Naive thymus-derived CD4-positive, alpha-beta T cell (primary cell): ENCODE results near the gene PRKACA. TPM values are rescaled to one million over a fixed set of nuclear protein-coding genes. Genes with fewer than 3 reads are reported as not detected.

Source experiments
- ATAC-seq: fragments of 150-1000 bp; cut with Tn5 transposase; 2 replicates; pipeline ENCODE4 v1.10.0; 2021; ENCODE audit warnings: mild to moderate bottlenecking, moderate library complexity
- CTCF ChIA-PET: fragments of 350-600 bp; sonication (Branson Sonifier 250); formaldehyde crosslinking; loops from one replicate; lab custom pipeline; 2021; ENCODE audit warnings: antibody characterized with exemption; lab: Charles Lee
- POLR2A ChIA-PET: fragments of 350-600 bp; sonication (Branson Sonifier 250); formaldehyde crosslinking; loops from one replicate; lab custom pipeline; 2021; ENCODE audit warnings: antibody characterized with exemption, inconsistent platforms; lab: Charles Lee
- DNase-seq, 9 donors: peaks; one replicate each; pipeline versions ENCODE4 v3.0.0 to v3.0.0-alpha.2; 2020 to 2022; ENCODE audit warnings: mixed read lengths in 1 of 9
- H3K27ac ChIP-seq: one replicate; pipeline ENCODE4 v1.7.0; 2013; ENCODE audit warnings: mild to moderate bottlenecking, low read depth, low read length, moderate library complexity
- H3K27me3 ChIP-seq, 2 donors: one replicate each; pipeline ENCODE4 v1.7.0; 2013; ENCODE audit warnings: low read length in 2 of 2, mild to moderate bottlenecking in 2 of 2, moderate library complexity in 2 of 2; ENCODE audit not compliant: control insufficient read depth in 2 of 2, insufficient read depth in 2 of 2
- H3K36me3 ChIP-seq, 3 experiments: 1 replicate in 2 of 3; 2 replicates in 1 of 3; pipeline ENCODE4 v1.7.0; 2013; ENCODE audit warnings: low read length in 3 of 3, mild to moderate bottlenecking in 3 of 3, moderate library complexity in 1 of 3; ENCODE audit not compliant: insufficient read depth in 3 of 3, control insufficient read depth in 2 of 3
- H3K4me1 ChIP-seq, 2 donors: one replicate each; pipeline ENCODE4 v1.7.0; 2013; ENCODE audit warnings: low read length in 2 of 2, mild to moderate bottlenecking in 2 of 2, moderate library complexity in 1 of 2; ENCODE audit not compliant: control insufficient read depth in 2 of 2, insufficient read depth in 2 of 2
- H3K4me3 ChIP-seq: 2 replicates; pipeline ENCODE4 v1.7.0; 2013; ENCODE audit warnings: mild to moderate bottlenecking, low read length
- H3K9me3 ChIP-seq, 3 experiments: 1 replicate in 2 of 3; 2 replicates in 1 of 3; pipeline ENCODE4 v1.7.0; 2013; ENCODE audit warnings: low read length in 3 of 3; ENCODE audit not compliant: control insufficient read depth in 2 of 3
- H3K27ac Mint-ChIP-seq, 9 donors: one replicate each; pipeline ENCODE4 v1.8.0; 2020 to 2022; ENCODE audit warnings: mixed read lengths in 9 of 9, mild to moderate bottlenecking in 8 of 9, moderate library complexity in 5 of 9, inconsistent platforms in 2 of 9
- H3K27me3 Mint-ChIP-seq, 5 donors: one replicate each; pipeline ENCODE4 v1.8.0; 2021 to 2022; ENCODE audit warnings: mixed read lengths in 5 of 5, mild to moderate bottlenecking in 1 of 5
- H3K36me3 Mint-ChIP-seq, 5 donors: one replicate each; pipeline ENCODE4 v1.8.0; 2020 to 2022; ENCODE audit warnings: mixed read lengths in 5 of 5, mild to moderate bottlenecking in 3 of 5, inconsistent platforms in 1 of 5
- H3K4me1 Mint-ChIP-seq, 7 donors: one replicate each; pipeline ENCODE4 v1.8.0; 2020 to 2022; ENCODE audit warnings: mixed read lengths in 7 of 7, mild to moderate bottlenecking in 3 of 7, inconsistent platforms in 1 of 7
- H3K4me3 Mint-ChIP-seq, 10 donors: one replicate each; pipeline ENCODE4 v1.8.0; 2020 to 2022; ENCODE audit warnings: mild to moderate bottlenecking in 10 of 10, mixed read lengths in 10 of 10, moderate library complexity in 6 of 10, inconsistent platforms in 2 of 10
- H3K9me3 Mint-ChIP-seq, 11 donors: one replicate each; pipeline ENCODE4 v1.8.0; 2020 to 2022; ENCODE audit warnings: mixed read lengths in 11 of 11, mild to moderate bottlenecking in 4 of 11, inconsistent platforms in 1 of 11, moderate library complexity in 1 of 11
- intact Hi-C, 2 donors: fragments of 100-400 bp; cut with micrococcal nuclease; formaldehyde crosslinking; loops; one replicate each; pipeline ENCODE4 v1.15.1; 2023
- polyA plus RNA-seq, 2 donors: library from polyadenylated mRNA; unstranded; fragments of 300-500 nt; fragmentation: Illumina TruSeq; gene quantifications; one replicate each; pipeline ENCODE4 v1.2.3, GENCODE V29; 2021
- total RNA-seq, 6 experiments: library from RNA in 5 of 6; stranded (reverse) in 5 of 6; gene quantifications; 1 replicate in 5 of 6; 2 replicates in 1 of 6; pipeline ENCODE4 v1.2.3 and lab custom pipeline; 2021 to 2026

PRKACA gene
- total RNA-seq = 100 to 1,000 TPM in 1 of 5 experiments, 10 to 100 TPM in 4; 41.3 to 101 (median 63.1) TPM
- 1 to 10 TPM; 1.9 to 2.2 TPM for polyA plus RNA-seq
- total RNA-seq (lab: John Stamatoyannopoulos, UW) = 11.4 reads per million, percentile 38 among the genes with 10 or more reads in this experiment

DNA sequence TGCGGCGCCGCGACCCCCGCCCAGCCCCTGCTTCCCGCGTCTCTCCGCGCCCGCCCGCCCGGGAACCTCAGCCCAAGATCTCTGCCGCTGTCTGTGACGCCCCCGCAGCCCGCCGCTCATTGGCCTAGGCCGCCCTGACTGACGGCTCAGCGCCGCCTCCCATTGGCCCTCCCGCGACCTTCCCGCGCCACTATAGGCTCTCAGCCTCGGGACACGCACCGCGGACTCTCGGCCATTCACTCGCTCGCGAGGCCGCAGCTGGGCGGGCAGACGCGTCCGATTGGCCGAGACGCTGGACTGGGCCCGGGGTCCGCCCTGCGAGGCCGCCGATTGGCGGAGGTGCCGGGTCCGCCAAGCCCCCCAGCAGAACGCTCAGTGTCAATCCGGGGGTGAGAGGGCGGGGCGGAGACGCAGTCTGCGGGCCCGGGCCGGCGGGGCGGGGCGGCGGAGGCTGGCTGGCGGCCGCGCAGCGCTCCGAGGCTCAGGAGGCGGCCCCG, at the start of gene PRKACA:
Gene PRKACA (minus strand): TSS at position 95 of the 497 bp plus-strand sequence. CDS start 215 bp downstream, outside the sequence.
- peak; percentile 93 for ATAC-seq
- H3K4me1 Mint-ChIP-seq = peaks cover 20 to 56% (median 46%) of the 10 kb centered on the region in 7 donors
- intact Hi-C loops = loop anchor here (1.0 to 5.0 kb wide), 9 partner anchors 19 to 237 kb away; partner anchors contain the start of genes ASF1B (in 1 of the 2), DCAF15 (in 1 of the 2) and SAMD1 (in 1 of the 2)
- H3K27me3 Mint-ChIP-seq = no peaks in the 10 kb centered on the region
- Histone ChIP-seq H3K27me3 (no peaks in the 10 kb centered on the region), H3K9me3 (no peaks in the 10 kb centered on the region), H3K4me3 (peak within 1 kb of the TSS; percentile 67), H3K4me1 (peaks cover 15 to 46% of the 10 kb centered on the region in 2 donors), H3K36me3 (no peaks in the 10 kb centered on the region), H3K27ac (peak within 1 kb of the TSS; percentile 87)
- DNase-seq = peak; percentile 93 to 99 (median 98)
- peak within 1 kb of the TSS; percentile 92 to 98 (median 95) for H3K4me3 Mint-ChIP-seq
- H3K36me3 Mint-ChIP-seq = peaks cover 0 to 3% (median 0%) of the 10 kb centered on the region in 5 donors
- H3K27ac Mint-ChIP-seq = peak within 1 kb of the TSS; percentile 92 to 99 (median 97)
- CTCF ChIA-PET = no interaction called here
- peaks cover 0 to 2% (median 0%) of the 10 kb centered on the region in 11 donors for H3K9me3 Mint-ChIP-seq
- POLR2A ChIA-PET = interaction anchor here (0.6 to 2.4 kb wide), 8 partner anchors 11 to 117 kb away, joined by 3 to 11 read pairs (median 4); partner anchors contain the start of gene ASF1B

- H3K9me3 Mint-ChIP-seq = peaks cover 0 to 3% (median 0%) of the 10 kb centered on the region in 11 donors
- H3K27ac Mint-ChIP-seq = peak overlapping the region; percentile 77 to 97 (median 94)
Observed at GRCh38 chr19:14166999-14167575, 49.5 kb upstream of the PRKACA start.

GRCh38 chr19:14165990-14166830, 48.6 kb upstream of the PRKACA start:
- Histone ChIP-seq H3K4me1 (peaks cover 11 to 15% of the 10 kb centered on the region in 2 donors), H3K9me3 (no peaks in the 10 kb centered on the region), H3K36me3 (peaks cover 0 to 39% (median 3%) of the 10 kb centered on the region in 3 experiments), H3K27me3 (no peaks in the 10 kb centered on the region), H3K4me3 (peak overlapping the region; percentile 50), H3K27ac (peak overlapping the region; percentile 68)
- ATAC-seq (peak; percentile 31), DNase-seq (peak in 6 of 9 donors; percentile 16 to 40 (median 32))
- intact Hi-C loops = loop anchor here in 1 of 2 donors (2.0 kb wide), 1 partner anchor 17 kb away; no protein-coding TSS in a partner anchor
- Mint-ChIP-seq H3K27me3 (no peaks in the 10 kb centered on the region), H3K27ac (peak overlapping the region; percentile 77 to 97 (median 94)), H3K36me3 (peaks cover 8 to 25% (median 13%) of the 10 kb centered on the region in 5 donors), H3K9me3 (peaks cover 0 to 3% (median 0%) of the 10 kb centered on the region in 11 donors), H3K4me3 (peak overlapping the region; percentile 75 to 97 (median 88)), H3K4me1 (peaks cover 18 to 31% (median 26%) of the 10 kb centered on the region in 7 donors)
- POLR2A ChIA-PET = interaction anchor here (0.5 to 3.0 kb wide), 7 partner anchors 7 to 342 kb away, joined by 3 to 22 read pairs (median 6); partner anchors contain the start of gene ASF1B
- CTCF ChIA-PET = interaction anchor here (0.8 kb wide), 1 partner anchor 30 kb away, joined by 3 read pairs; the partner anchor contains the start of gene ASF1B

More at GRCh38 chr19:14166999-14167575, 49.5 kb upstream of the PRKACA start:
- peaks cover 11 to 15% of the 10 kb centered on the region in 2 donors for H3K4me1 ChIP-seq
- H3K27me3 ChIP-seq = no peaks in the 10 kb centered on the region
- peak overlapping the region; percentile 75 to 97 (median 88) for H3K4me3 Mint-ChIP-seq
- ATAC-seq (peak; percentile 19), DNase-seq (peak in 6 of 9 donors; percentile 11 to 42 (median 31))
- peak overlapping the region; percentile 50 for H3K4me3 ChIP-seq
- ChIA-PET CTCF (interaction anchor here (0.6 to 1.6 kb wide), 4 partner anchors 30 to 185 kb away, joined by 3 to 8 read pairs (median 4); partner anchors contain the start of gene ASF1B), POLR2A (interaction anchor here (0.6 to 3.0 kb wide), 11 partner anchors 8 to 189 kb away, joined by 3 to 22 read pairs (median 5); partner anchors contain the start of gene ASF1B)
- H3K36me3 Mint-ChIP-seq = peaks cover 11 to 33% (median 15%) of the 10 kb centered on the region in 5 donors
- no peaks in the 10 kb centered on the region for H3K27me3 Mint-ChIP-seq
- H3K27ac ChIP-seq = peak overlapping the region; percentile 68
- H3K4me1 Mint-ChIP-seq = peaks cover 18 to 31% (median 26%) of the 10 kb centered on the region in 7 donors
- intact Hi-C loops = loop anchor here (1.0 to 2.0 kb wide), 3 partner anchors 18 to 30 kb away; no protein-coding TSS in a partner anchor
- H3K36me3 ChIP-seq = peaks cover 0 to 38% (median 3%) of the 10 kb centered on the region in 3 experiments
- no peaks in the 10 kb centered on the region for H3K9me3 ChIP-seq

GRCh38 chr19:14164724-14165493, 47.3 kb upstream of the PRKACA start:
- ATAC-seq (no peak), DNase-seq (no peak)
- peaks cover 11 to 15% of the 10 kb centered on the region in 2 donors for H3K4me1 ChIP-seq
- Mint-ChIP-seq H3K27me3 (no peaks in the 10 kb centered on the region), H3K4me1 (peaks cover 18 to 31% (median 22%) of the 10 kb centered on the region in 7 donors), H3K36me3 (peaks cover 0 to 12% (median under 1%) of the 10 kb centered on the region in 5 donors), H3K27ac (peak overlapping the region in 1 of 9 donors; percentile 14), H3K4me3 (peak overlapping the region in 1 of 10 donors; percentile 94), H3K9me3 (no peaks in the 10 kb centered on the region)
- H3K4me3 ChIP-seq = no peak overlapping the region
- ChIA-PET POLR2A (no interaction called here), CTCF (no interaction called here)
- no peaks in the 10 kb centered on the region for H3K27me3 ChIP-seq
- no peaks in the 10 kb centered on the region for H3K9me3 ChIP-seq
- peaks cover 0 to 32% (median 3%) of the 10 kb centered on the region in 3 experiments for H3K36me3 ChIP-seq
- no peak overlapping the region for H3K27ac ChIP-seq
- intact Hi-C loops = no loop called here

DNA sequence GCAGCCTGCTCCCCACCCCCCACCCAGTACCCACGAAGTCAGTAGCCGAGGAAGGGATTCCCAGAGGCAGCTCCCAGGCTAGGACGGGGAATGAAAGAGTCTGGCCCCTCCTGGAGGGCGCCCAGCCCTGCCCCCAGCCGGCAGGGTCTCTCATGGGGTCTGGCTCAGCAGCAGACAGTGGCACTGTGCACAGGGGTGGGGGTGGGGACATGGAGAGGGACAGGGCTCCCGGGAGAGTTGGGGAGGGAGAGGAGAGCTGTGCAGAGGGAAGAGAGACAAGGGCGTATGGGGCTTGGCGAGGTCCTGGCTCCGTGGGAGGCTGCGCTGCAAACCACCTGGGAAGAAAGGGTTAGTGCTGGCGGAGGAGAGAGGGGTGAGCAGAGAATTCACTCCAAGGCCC, 46.5 kb upstream of the PRKACA start:
- no peaks in the 10 kb centered on the region for H3K27me3 Mint-ChIP-seq
- CTCF ChIA-PET = no interaction called here
- no peaks in the 10 kb centered on the region for H3K9me3 ChIP-seq
- peaks cover 18 to 31% (median 22%) of the 10 kb centered on the region in 7 donors for H3K4me1 Mint-ChIP-seq
- POLR2A ChIA-PET = interaction anchor here (0.9 kb wide), 1 partner anchor 16 kb away, joined by 3 read pairs; no protein-coding TSS in a partner anchor
- ATAC-seq = no peak
- DNase-seq = no peak
- H3K27ac Mint-ChIP-seq = peak overlapping the region in 1 of 9 donors; percentile 38
- no peaks in the 10 kb centered on the region for H3K27me3 ChIP-seq
- no peak overlapping the region for H3K4me3 Mint-ChIP-seq
- intact Hi-C loops = no loop called here
- H3K36me3 ChIP-seq = peaks cover 0 to 35% (median 3%) of the 10 kb centered on the region in 3 experiments
- H3K27ac ChIP-seq = no peak overlapping the region
- peaks cover 11 to 15% of the 10 kb centered on the region in 2 donors for H3K4me1 ChIP-seq
- no peaks in the 10 kb centered on the region for H3K9me3 Mint-ChIP-seq
- no peak overlapping the region for H3K4me3 ChIP-seq
- H3K36me3 Mint-ChIP-seq = peaks cover 0 to 10% (median 0%) of the 10 kb centered on the region in 5 donors
